Motor neuron (in vitro differentiated cells): ENCODE results near the gene PIP5KL1. TPM values are rescaled to one million over a fixed set of nuclear protein-coding genes. Genes with fewer than 3 reads are reported as not detected.
A peak's percentile ranks its signal among the peaks of the same experiment; 100 is the strongest.

Experiments
- ATAC-seq, 8 experiments: fragments of 200-7000 bp; cut with Tn5 transposase; replicated peaks in 6 of 8; 2 replicates each; pipeline ENCODE4 v1.8.0; 2021; ENCODE audit warnings: mild to moderate bottlenecking in 8 of 8, moderate library complexity in 8 of 8
- H3K27ac ChIP-seq, 2 donors: fragments of 250-450 bp; sonication (Bioruptor Pico); 2 replicates each; pipeline ENCODE4 v1.9.0; 2021; ENCODE audit warnings: antibody characterized with exemption in 2 of 2, mild to moderate bottlenecking in 2 of 2, moderate library complexity in 1 of 2
- H3K4me1 ChIP-seq, 2 donors: fragments of 250-450 bp; sonication (Bioruptor Pico); replicated peaks in 1 of 2; 2 replicates each; pipeline ENCODE4 v1.6.1; 2021; ENCODE audit warnings: antibody characterized with exemption in 2 of 2, mild to moderate bottlenecking in 2 of 2, moderate library complexity in 1 of 2
- H3K4me3 ChIP-seq, 5 donors: fragments of 250-450 bp; sonication (Bioruptor Pico); 2 replicates each; pipeline ENCODE4 v1.9.0; 2021; ENCODE audit warnings: antibody characterized with exemption in 5 of 5, mild to moderate bottlenecking in 5 of 5, moderate library complexity in 4 of 5
- WGBS, 10 experiments: fragments of 450-650 bp; shearing (Covaris generic); methylation state at CpG; one replicate each; pipeline ENCODE4 v1.0.0; 2022; 5-methylcytosine and 5-hydroxymethylcytosine counted together
- in situ Hi-C, 9 experiments: fragments of 400-800 bp; cut with MboI; loops; one replicate each; pipeline ENCODE4 v1.15.0; 2021; ENCODE audit warnings: low sequenced_read_pairs in 9 of 9, low pct_unique_long_range_greater_than_20kb in 2 of 9; ENCODE audit not compliant: unreplicated experiment in 9 of 9
- total RNA-seq, 8 experiments: library from RNA; unstranded; fragments of 300-600 nt; gene quantifications; 2 replicates each; pipeline versions ENCODE4 v1.2.3 to v1.2.4, GENCODE V29; 2022

Gene PIP5KL1
- total RNA-seq, 8 experiments from 2014 or later: 0.66 to 4.9 (median 3.1) TPM

DNA sequence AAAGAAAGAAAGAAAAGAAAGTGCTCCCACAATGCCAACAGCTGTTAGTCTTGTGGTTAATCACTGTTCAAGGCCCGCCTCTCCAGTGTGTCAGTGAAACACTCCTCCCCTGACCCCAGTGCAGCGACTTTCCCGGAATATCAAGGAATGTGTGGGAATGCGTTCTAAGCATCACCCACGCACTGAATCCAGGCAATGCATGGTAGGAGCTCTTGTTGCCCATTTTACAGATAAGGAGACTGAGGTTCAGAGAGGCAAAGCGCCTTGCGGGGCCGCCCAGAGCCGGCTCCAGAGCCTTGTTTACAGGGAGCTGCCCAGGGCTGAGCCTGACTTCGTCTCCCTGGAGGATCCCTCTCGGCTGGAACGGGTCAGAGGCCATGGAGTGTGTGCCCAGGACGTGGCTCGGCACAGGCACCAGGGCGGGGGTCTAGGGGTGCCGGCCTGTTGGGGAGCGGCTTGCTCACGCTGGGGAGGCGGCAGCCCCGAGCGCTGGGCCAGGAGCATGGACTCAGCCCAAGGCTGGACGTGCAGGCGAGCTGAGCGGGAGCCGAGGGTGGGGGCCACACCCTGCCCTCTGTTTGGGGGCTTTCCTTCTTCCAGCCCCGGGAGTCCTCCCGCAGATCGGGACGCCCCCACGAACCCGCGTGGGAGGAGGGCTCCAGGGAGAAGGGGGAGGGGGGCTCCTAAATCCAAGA lies 32.0 kb downstream of the PIP5KL1 start:
- Histone ChIP-seq H3K4me3 (peak overlapping the region; percentile 55 to 89 (median 58)), H3K27ac (peak overlapping the region; percentile 10 to 20), H3K4me1 (peaks cover 6 to 19% of the 10 kb centered on the region in 2 donors)
- 0 to 67% (median 3%) methylated on average over 1 to 11 of the region's 32 CpGs; no CpG with 5 or more reads in 1 of the 10 experiments for WGBS, 10 experiments
- in situ Hi-C loops: no loop called here
- peak; percentile 4 to 59 (median 25) for ATAC-seq

DNA sequence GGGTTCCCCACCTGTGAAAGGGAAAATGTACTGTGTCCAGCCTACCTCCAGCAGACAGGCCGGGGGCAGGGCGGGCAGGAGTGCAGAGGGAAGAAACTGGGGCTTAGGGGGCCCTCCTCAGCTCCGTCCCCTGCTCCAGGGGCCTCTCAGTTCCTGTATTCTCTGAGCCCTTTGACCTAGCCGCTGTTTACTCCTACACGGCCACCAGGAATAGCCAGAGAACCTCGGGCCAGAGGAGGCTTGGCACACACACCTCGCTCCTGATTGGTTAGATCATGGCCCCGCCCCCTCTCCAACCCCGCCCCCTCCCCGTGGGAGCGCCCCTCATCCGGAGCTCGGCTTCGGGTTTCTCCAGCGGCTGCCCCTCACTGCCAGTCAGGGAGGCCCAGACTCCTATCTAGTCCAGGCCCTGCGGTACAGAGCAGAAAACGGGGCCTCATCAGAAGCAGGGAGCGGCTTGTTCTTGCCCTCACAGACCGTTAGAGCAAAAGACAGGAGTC lies 33.3 kb downstream of the PIP5KL1 start:
- Histone ChIP-seq H3K4me3 (peak overlapping the region in 2 of 5 donors; percentile 2 to 10), H3K4me1 (peaks cover 3 to 14% of the 10 kb centered on the region in 2 donors), H3K27ac (peak overlapping the region in 1 of 2 donors; percentile 56)
- ATAC-seq: peak; percentile 22 to 63 (median 56)
- in situ Hi-C loops: no loop called here
- WGBS, 10 experiments: no CpG with 5 or more reads among the region's 19 CpGs

DNA sequence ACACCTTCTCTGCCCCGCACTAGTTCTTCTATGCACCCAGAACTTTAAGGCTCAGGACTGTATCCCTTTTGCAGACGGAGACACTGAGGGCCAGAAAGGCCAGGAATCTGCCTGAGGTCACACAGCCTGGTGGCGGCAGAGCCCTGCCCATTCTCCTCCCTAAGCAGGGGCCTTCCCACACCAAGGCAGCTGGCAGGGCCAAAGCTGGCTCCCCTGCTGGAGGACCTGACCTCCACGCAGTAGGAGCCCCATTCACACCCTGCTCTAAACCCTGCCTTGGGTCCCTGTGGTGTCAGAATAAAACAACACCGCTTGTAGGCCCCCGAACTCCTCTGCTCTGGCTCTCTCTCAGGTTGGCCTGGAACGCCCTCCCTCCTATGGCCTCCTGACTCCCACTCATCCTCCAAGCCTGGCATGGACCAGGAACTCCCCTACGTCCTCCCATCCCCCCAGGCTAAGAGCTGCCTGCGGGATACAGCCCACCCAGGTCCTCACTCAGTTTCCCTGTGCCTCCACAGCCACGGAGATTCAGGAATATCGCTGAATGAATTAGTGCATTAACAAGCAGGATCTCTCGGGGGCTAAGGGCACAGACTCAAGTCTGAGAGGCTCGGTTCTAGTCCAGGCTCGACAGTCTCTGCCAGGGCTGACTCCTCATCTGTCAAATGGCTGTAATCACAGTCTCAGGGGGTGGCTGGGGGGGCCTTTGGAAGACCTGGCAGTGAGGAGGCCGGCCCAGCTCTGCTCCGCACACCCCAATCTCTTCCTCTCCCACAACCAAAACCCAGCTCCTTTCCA lies 34.0 kb downstream of the PIP5KL1 start:
- WGBS, 10 experiments: 58 to 100% (median 77%) methylated on average over 1 to 3 of the region's 16 CpGs; no CpG with 5 or more reads in 2 of the 10 experiments

DNA sequence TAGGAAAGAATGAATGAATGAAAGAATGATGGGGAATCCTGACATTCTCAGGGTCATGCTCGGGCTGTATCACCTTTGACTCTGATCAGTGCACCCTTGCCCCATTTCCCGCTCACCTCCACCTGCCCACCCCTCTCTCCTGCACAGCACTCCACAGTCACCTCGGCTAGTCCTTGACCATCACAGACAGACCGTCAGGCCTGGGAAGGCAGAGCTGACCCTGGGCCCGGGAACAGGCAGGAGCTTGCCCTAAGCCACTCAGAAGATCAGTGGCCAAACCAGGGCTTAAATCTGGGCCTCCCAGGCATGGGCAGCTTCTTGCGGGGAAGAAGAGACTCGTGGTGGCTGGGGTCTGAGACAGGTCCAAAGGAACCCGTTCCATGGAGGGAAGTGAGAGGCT lies 34.8 kb downstream of the PIP5KL1 start:
- no peak overlapping the region for H3K27ac ChIP-seq
- H3K4me1 ChIP-seq: peaks cover 3 to 14% of the 10 kb centered on the region in 2 donors
- no peak overlapping the region for H3K4me3 ChIP-seq
- ATAC-seq: no peak
- 86 to 100% (median 92%) methylated on average over 1 to 3 of the region's 8 CpGs; no CpG with 5 or more reads in 5 of the 10 experiments for WGBS, 10 experiments
- in situ Hi-C loops: no loop called here

More for the DNA sequence above, 34.0 kb downstream of the PIP5KL1 start:
- no peak for ATAC-seq
- in situ Hi-C loops: no loop called here
- H3K4me3 ChIP-seq: no peak overlapping the region
- peak overlapping the region in 1 of 2 donors; percentile 40 for H3K27ac ChIP-seq
- peaks cover 3 to 14% of the 10 kb centered on the region in 2 donors for H3K4me1 ChIP-seq

DNA sequence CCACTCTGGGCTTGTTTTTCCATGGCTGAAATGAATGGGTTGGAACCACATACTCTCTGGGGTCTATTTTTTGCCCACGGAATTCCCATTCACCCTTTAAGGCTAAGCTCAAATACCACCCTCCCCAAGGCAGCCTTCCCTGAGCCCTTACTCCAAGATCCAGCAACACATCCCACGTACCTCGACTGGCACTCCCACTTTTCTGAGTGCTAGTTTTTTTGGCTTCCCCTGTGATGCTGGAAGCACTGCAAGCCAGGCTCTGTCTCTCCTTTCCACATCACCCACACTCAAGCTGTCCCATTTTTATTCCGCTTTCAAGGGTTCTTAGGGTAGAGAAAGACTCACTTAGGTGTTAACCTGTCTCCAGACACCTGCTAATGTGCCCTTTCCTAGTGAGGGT lies 37.2 kb downstream of the PIP5KL1 start:
- no peak for ATAC-seq
- 40 to 100% (median 100%) methylated on average over 1 to 4 of the region's 4 CpGs; no CpG with 5 or more reads in 3 of the 10 experiments for WGBS, 10 experiments
- Histone ChIP-seq H3K27ac (no peak overlapping the region), H3K4me3 (no peak overlapping the region), H3K4me1 (peaks cover 3 to 12% of the 10 kb centered on the region in 2 donors)
- in situ Hi-C loops: no loop called here

DNA sequence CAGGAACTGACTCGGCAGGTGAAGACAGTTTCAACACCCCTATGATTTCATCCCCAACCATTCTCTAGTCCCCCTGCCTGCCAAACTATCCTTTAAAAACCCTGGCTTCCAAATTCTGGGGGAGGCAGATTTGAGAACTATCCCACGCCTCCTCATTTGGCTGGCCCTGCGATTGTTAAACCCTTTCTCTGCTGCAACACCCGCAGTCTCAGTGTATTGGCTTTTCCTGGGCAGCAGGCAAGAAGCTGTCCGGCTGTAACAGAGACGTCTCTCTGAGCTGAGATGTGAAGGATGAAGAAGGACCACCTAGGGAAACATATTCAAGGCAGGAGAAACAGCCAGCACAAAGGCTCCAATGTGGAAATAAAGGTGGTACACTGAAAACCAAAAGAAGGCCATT lies 37.7 kb downstream of the PIP5KL1 start:
- in situ Hi-C loops: no loop called here
- ATAC-seq: no peak
- Histone ChIP-seq H3K4me3 (no peak overlapping the region), H3K27ac (no peak overlapping the region), H3K4me1 (peaks cover 3 to 9% of the 10 kb centered on the region in 2 donors)
- WGBS, 10 experiments: 76 to 100% (median 96%) methylated on average over 1 to 6 of the region's 6 CpGs; no CpG with 5 or more reads in 1 of the 10 experiments

DNA sequence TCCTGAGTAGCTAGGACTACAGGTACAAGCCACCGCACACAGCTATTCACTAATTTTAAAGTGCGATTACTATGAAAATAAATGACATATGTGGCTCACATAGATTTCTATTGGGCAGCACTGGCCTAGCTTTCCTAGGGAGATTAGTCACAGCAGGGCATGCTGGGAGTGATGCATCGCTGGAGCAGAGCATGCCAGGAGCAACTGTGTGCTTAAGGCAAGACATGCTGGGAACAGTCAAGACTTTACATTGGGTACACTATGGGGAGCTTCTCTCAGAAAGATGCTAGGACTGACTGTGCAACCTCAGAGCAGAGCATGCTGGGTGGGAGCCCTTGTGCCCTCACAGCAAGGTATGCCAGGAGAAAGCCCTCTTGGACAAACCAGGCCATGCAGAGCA lies 40.5 kb downstream of the PIP5KL1 start:
- Histone ChIP-seq H3K4me3 (no peak overlapping the region), H3K27ac (no peak overlapping the region), H3K4me1 (peaks cover 0 to 4% of the 10 kb centered on the region in 2 donors)
- peak in 1 of 8 experiments; percentile 3 for ATAC-seq
- in situ Hi-C loops: no loop called here
- 80 to 100% (median 100%) methylated on average over 1 to 3 of the region's 3 CpGs; no CpG with 5 or more reads in 2 of the 10 experiments for WGBS, 10 experiments

DNA sequence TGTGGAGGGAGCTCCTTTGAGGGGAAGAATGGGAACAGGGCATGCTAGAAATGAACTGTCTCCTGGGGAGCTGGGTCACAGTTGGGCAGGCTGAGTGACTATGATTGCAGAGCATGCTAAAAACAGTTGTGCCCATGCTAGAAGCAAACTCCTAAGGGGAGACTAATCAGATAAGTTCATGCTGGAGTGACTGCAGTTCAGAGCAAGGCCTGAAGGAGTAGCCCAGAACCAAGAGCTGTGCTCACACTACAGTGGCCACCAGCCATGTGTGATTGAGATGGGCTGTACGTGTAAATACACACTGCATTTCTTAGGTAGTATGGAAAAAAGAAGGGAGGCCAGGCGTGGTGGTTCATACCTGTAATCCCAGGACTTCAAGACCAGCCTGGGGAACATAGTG lies 42.8 kb downstream of the PIP5KL1 start:
- H3K27ac ChIP-seq: no peak overlapping the region
- in situ Hi-C loops: no loop called here
- 20 to 86% (median 70%) methylated on average over 1 of the region's 2 CpGs; no CpG with 5 or more reads in 6 of the 10 experiments for WGBS, 10 experiments
- H3K4me3 ChIP-seq: no peak overlapping the region
- H3K4me1 ChIP-seq: peaks cover 0 to 4% of the 10 kb centered on the region in 2 donors
- peak in 4 of 8 experiments; percentile 6 to 51 (median 39) for ATAC-seq

DNA sequence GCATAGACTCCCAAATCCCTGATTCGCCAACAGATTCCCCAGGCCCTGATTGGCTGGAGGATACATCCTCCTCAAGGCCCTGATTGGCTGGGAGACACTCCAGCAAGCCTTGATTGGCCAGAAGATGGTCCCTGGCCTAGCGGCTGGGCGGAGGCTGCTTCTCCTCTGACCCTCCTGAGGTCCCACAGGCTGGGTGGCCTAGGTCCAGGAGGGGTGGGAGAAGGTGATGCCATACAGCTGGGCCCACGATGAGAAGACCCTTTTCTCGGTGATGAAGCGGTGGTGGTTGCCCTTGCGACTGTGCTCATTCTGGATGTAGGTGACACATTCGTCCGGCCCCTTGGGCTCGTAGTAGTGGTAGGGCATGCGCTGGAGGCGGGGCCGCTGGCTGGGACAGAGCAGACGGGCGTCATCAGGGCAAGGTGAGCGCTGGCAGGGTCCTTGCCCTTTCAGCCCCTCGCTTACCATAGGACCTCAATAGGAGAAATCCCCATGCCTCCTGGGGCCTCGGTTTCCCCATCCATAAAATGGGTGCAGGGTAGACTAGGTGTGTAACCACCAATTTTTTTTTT lies 44.1 kb downstream of the PIP5KL1 start:
- Histone ChIP-seq H3K4me1 (peaks cover 0 to 4% of the 10 kb centered on the region in 2 donors), H3K27ac (no peak overlapping the region), H3K4me3 (no peak overlapping the region)
- WGBS, 10 experiments: 94 to 100% (median 100%) methylated on average over 2 to 12 of the region's 18 CpGs; no CpG with 5 or more reads in 3 of the 10 experiments
- in situ Hi-C loops: no loop called here
- ATAC-seq: peak in 1 of 8 experiments; percentile 29

DNA sequence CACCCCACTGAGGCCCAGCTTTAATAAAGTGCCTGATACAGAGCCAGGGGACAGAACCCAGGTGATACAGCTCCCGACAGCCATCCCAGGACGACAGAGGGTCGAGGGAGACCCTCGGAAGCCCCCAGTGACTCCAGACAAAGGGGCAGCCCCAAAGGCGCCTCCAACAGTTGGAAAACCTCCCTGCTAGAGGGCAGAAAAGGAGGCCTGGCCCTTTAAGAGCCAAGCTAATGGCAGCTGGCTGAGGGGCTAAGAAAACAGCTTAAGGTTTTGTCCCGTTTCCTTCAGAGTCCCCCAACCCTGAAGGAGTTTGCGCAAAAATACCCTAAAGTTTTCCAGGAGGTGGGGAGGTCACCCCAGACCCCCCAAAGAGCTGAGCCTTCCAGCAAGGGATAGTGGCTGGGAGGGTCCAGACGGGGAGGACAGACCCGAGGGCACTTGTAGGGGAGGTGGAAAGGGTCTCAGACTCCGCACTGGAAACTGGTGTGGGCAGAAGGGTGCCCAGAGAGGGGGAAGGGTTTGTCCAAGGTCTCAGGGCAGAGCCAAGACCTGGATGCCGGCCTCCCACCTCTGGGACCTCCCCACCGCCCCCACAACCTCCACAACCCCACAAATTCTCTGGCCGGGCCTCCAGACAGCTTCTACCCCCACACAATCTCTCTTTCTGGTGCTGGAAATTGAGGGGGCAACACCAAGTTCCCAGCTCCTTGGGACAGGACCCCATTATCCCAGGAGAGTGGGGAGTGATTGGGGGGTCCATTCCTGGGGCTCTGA lies 44.9 kb downstream of the PIP5KL1 start:
- ATAC-seq: no peak
- WGBS, 10 experiments: 40 to 100% (median 82%) methylated on average over 1 to 8 of the region's 13 CpGs; no CpG with 5 or more reads in 4 of the 10 experiments

DNA sequence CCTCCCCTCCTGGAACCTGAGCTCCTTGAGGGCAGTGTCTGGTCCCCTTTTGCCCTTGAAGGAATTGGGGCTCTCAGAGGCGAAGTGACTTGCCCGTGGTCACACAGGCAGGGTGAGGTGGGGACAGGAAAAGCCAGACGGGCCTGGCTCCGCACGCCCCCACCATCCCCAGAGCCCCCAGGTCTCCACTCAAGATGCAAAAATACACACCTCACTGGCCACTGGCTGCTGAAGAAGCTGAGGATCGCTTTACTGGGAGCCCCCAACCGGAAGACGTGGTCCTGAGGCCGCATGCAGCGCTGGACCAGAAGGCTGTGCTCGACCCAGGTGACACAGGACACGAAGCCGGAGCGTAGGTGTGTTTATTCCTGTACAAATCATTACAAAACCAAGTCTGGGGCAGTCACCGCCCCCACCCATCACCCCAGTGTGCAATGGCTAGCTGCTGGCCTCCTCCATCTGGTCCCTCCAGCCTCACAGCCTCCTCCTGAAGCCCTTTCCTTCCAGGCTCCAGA lies 45.5 kb downstream of the PIP5KL1 start:
- peak in 2 of 8 experiments; percentile 7 to 14 for ATAC-seq
- Histone ChIP-seq H3K4me3 (no peak overlapping the region), H3K27ac (no peak overlapping the region), H3K4me1 (peaks cover 0 to 4% of the 10 kb centered on the region in 2 donors)
- WGBS, 10 experiments: 80 to 95% (median 91%) methylated on average over 2 to 4 of the region's 15 CpGs; no CpG with 5 or more reads in 6 of the 10 experiments
- in situ Hi-C loops: no loop called here

More for the DNA sequence above, 44.9 kb downstream of the PIP5KL1 start:
- Histone ChIP-seq H3K4me1 (peaks cover 0 to 4% of the 10 kb centered on the region in 2 donors), H3K4me3 (no peak overlapping the region), H3K27ac (no peak overlapping the region)
- in situ Hi-C loops: no loop called here

DNA sequence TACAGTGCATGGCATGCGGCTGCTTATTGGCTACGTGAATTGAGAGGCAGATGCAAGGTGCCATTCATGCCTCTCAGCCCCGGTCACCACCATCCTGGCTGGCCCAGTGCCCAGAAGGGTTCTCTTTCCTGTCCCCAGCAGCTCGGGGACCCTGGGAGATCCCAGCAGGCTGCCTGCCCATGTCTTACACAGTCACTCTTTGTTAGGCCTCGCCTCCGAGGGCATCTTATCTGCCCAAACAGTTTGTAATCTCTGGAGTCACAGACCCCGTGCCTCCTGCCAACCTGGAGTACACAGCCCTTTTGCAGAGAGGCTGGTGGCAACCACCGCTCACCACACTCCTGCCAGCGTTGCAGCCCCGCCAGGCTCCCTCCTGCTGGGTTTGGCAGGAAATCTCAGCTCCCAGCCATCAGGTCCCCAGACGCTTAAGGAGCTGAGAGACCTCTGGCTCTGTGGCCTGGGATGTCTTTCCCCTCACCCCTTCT lies 46.1 kb downstream of the PIP5KL1 start:
- no peak overlapping the region for H3K27ac ChIP-seq
- in situ Hi-C loops: no loop called here
- no peak overlapping the region for H3K4me3 ChIP-seq
- peaks cover 0 to 4% of the 10 kb centered on the region in 2 donors for H3K4me1 ChIP-seq
- ATAC-seq: peak in 6 of 8 experiments; percentile 11 to 85 (median 62)
- 79 to 96% (median 83%) methylated on average over 2 to 5 of the region's 11 CpGs; no CpG with 5 or more reads in 4 of the 10 experiments for WGBS, 10 experiments
